ENCODE measurements around the gene PLB1.

Gene PLB1

GRCh38 chr2:28640260-28640907, 144.5 kb downstream of the PLB1 start:
- Histone ChIP-seq H3K27ac (ENCODE audit: low read depth, low read length, severe bottlenecking) (no peak overlapping the region), H3K4me3 (ENCODE audit: extremely low read depth, insufficient read depth, low read length, poor library complexity, severe bottlenecking) (no peak overlapping the region), H3K9me3 (ENCODE audit: control insufficient read depth, low read length) (no peaks in the 10 kb centered on the region), H3K36me3 (ENCODE audit: control insufficient read depth, insufficient read depth, low read length) (no peaks in the 10 kb centered on the region), H3K4me1 (ENCODE audit: control insufficient read depth, insufficient read depth, low read length, poor library complexity, severe bottlenecking) (peaks cover 6% of the 10 kb centered on the region)
- WGBS, 2 experiments (ENCODE audit: insufficient coverage in 2 of 2): 93 to 95% methylated on average over 11 to 13 of the region's 14 CpGs

- H3K4me1 ChIP-seq (ENCODE audit: control insufficient read depth, insufficient read depth, low read length, poor library complexity, severe bottlenecking): peaks cover 6% of the 10 kb centered on the region
- WGBS, 2 experiments (ENCODE audit: insufficient coverage in 2 of 2): 89 to 92% methylated on average over 7 to 9 of the region's 13 CpGs
- no peaks in the 10 kb centered on the region for H3K36me3 ChIP-seq (ENCODE audit: control insufficient read depth, insufficient read depth, low read length)
- no peak overlapping the region for H3K4me3 ChIP-seq (ENCODE audit: extremely low read depth, insufficient read depth, low read length, poor library complexity, severe bottlenecking)
- H3K9me3 ChIP-seq (ENCODE audit: control insufficient read depth, low read length): no peaks in the 10 kb centered on the region
- no peak overlapping the region for H3K27ac ChIP-seq (ENCODE audit: low read depth, low read length, severe bottlenecking)
These were observed 145.0 kb downstream of the PLB1 start for GRCh38 chr2:28640908-28641300.

GRCh38 chr2:28642796-28643195, 146.9 kb downstream of the PLB1 start:
- no peak overlapping the region for H3K27ac ChIP-seq (ENCODE audit: low read depth, low read length, severe bottlenecking)

GRCh38 chr2:28643327-28643726, 147.5 kb downstream of the PLB1 start:
- no peak overlapping the region for H3K4me3 ChIP-seq (ENCODE audit: extremely low read depth, insufficient read depth, low read length, poor library complexity, severe bottlenecking)
- H3K4me1 ChIP-seq (ENCODE audit: control insufficient read depth, insufficient read depth, low read length, poor library complexity, severe bottlenecking): peaks cover 6% of the 10 kb centered on the region
- WGBS, 2 experiments (ENCODE audit: insufficient coverage in 2 of 2): 100% methylated on average over 1 to 2 of the region's 6 CpGs
- H3K36me3 ChIP-seq (ENCODE audit: control insufficient read depth, insufficient read depth, low read length): no peaks in the 10 kb centered on the region
- no peak overlapping the region for H3K27ac ChIP-seq (ENCODE audit: low read depth, low read length, severe bottlenecking)
- no peaks in the 10 kb centered on the region for H3K9me3 ChIP-seq (ENCODE audit: control insufficient read depth, low read length)

More at GRCh38 chr2:28642796-28643195, 146.9 kb downstream of the PLB1 start:
- peaks cover 6% of the 10 kb centered on the region for H3K4me1 ChIP-seq (ENCODE audit: control insufficient read depth, insufficient read depth, low read length, poor library complexity, severe bottlenecking)
- H3K36me3 ChIP-seq (ENCODE audit: control insufficient read depth, insufficient read depth, low read length): no peaks in the 10 kb centered on the region
- no peaks in the 10 kb centered on the region for H3K9me3 ChIP-seq (ENCODE audit: control insufficient read depth, low read length)
- H3K4me3 ChIP-seq (ENCODE audit: extremely low read depth, insufficient read depth, low read length, poor library complexity, severe bottlenecking): no peak overlapping the region
- 97 to 100% methylated on average over 7 to 11 of the region's 13 CpGs for WGBS, 2 experiments (ENCODE audit: insufficient coverage in 2 of 2)

GRCh38 chr2:28643911-28644334, 148.1 kb downstream of the PLB1 start:
- WGBS, 2 experiments (ENCODE audit: insufficient coverage in 2 of 2): 77 to 86% methylated on average over 7 to 11 of the region's 11 CpGs
- H3K4me1 ChIP-seq (ENCODE audit: control insufficient read depth, insufficient read depth, low read length, poor library complexity, severe bottlenecking): peaks cover 6% of the 10 kb centered on the region
- H3K9me3 ChIP-seq (ENCODE audit: control insufficient read depth, low read length): no peaks in the 10 kb centered on the region
- H3K36me3 ChIP-seq (ENCODE audit: control insufficient read depth, insufficient read depth, low read length): no peaks in the 10 kb centered on the region
- no peak overlapping the region for H3K27ac ChIP-seq (ENCODE audit: low read depth, low read length, severe bottlenecking)
- no peak overlapping the region for H3K4me3 ChIP-seq (ENCODE audit: extremely low read depth, insufficient read depth, low read length, poor library complexity, severe bottlenecking)

GRCh38 chr2:28644760-28645159, 148.9 kb downstream of the PLB1 start:
- Histone ChIP-seq H3K4me1 (ENCODE audit: control insufficient read depth, insufficient read depth, low read length, poor library complexity, severe bottlenecking) (peaks cover 9% of the 10 kb centered on the region), H3K9me3 (ENCODE audit: control insufficient read depth, low read length) (no peaks in the 10 kb centered on the region), H3K27ac (ENCODE audit: low read depth, low read length, severe bottlenecking) (no peak overlapping the region), H3K36me3 (ENCODE audit: control insufficient read depth, insufficient read depth, low read length) (no peaks in the 10 kb centered on the region), H3K4me3 (ENCODE audit: extremely low read depth, insufficient read depth, low read length, poor library complexity, severe bottlenecking) (no peak overlapping the region)
- 100% methylated on average over 1 to 4 of the region's 7 CpGs for WGBS, 2 experiments (ENCODE audit: insufficient coverage in 2 of 2)

- Histone ChIP-seq H3K9me3 (ENCODE audit: control insufficient read depth, low read length) (no peaks in the 10 kb centered on the region), H3K4me3 (ENCODE audit: extremely low read depth, insufficient read depth, low read length, poor library complexity, severe bottlenecking) (no peak overlapping the region), H3K36me3 (ENCODE audit: control insufficient read depth, insufficient read depth, low read length) (no peaks in the 10 kb centered on the region), H3K4me1 (ENCODE audit: control insufficient read depth, insufficient read depth, low read length, poor library complexity, severe bottlenecking) (peaks cover 9% of the 10 kb centered on the region), H3K27ac (ENCODE audit: low read depth, low read length, severe bottlenecking) (no peak overlapping the region)
- WGBS, 2 experiments (ENCODE audit: insufficient coverage in 2 of 2): 100% methylated on average over 1 to 2 of the region's 2 CpGs
These were observed 149.7 kb downstream of the PLB1 start for GRCh38 chr2:28645553-28645952.

GRCh38 chr2:28647682-28648081, 151.8 kb downstream of the PLB1 start:
- H3K36me3 ChIP-seq (ENCODE audit: control insufficient read depth, insufficient read depth, low read length): no peaks in the 10 kb centered on the region
- peaks cover 9% of the 10 kb centered on the region for H3K4me1 ChIP-seq (ENCODE audit: control insufficient read depth, insufficient read depth, low read length, poor library complexity, severe bottlenecking)
- H3K4me3 ChIP-seq (ENCODE audit: extremely low read depth, insufficient read depth, low read length, poor library complexity, severe bottlenecking): no peak overlapping the region
- H3K27ac ChIP-seq (ENCODE audit: low read depth, low read length, severe bottlenecking): no peak overlapping the region
- no peaks in the 10 kb centered on the region for H3K9me3 ChIP-seq (ENCODE audit: control insufficient read depth, low read length)
- 88% methylated on average over 1 of the region's 4 CpGs; no CpG with 5 or more reads in 1 of the 2 experiments for WGBS, 2 experiments (ENCODE audit: insufficient coverage in 2 of 2)

GRCh38 chr2:28648147-28648546, 152.3 kb downstream of the PLB1 start:
- H3K36me3 ChIP-seq (ENCODE audit: control insufficient read depth, insufficient read depth, low read length): no peaks in the 10 kb centered on the region
- 100% methylated on average over 2 of the region's 3 CpGs for WGBS, 2 experiments (ENCODE audit: insufficient coverage in 2 of 2)
- no peaks in the 10 kb centered on the region for H3K9me3 ChIP-seq (ENCODE audit: control insufficient read depth, low read length)
- H3K27ac ChIP-seq (ENCODE audit: low read depth, low read length, severe bottlenecking): no peak overlapping the region
- no peak overlapping the region for H3K4me3 ChIP-seq (ENCODE audit: extremely low read depth, insufficient read depth, low read length, poor library complexity, severe bottlenecking)
- peaks cover 9% of the 10 kb centered on the region for H3K4me1 ChIP-seq (ENCODE audit: control insufficient read depth, insufficient read depth, low read length, poor library complexity, severe bottlenecking)

GRCh38 chr2:28648671-28649395, 153.0 kb downstream of the PLB1 start:
- Histone ChIP-seq H3K27ac (ENCODE audit: low read depth, low read length, severe bottlenecking) (no peak overlapping the region), H3K9me3 (ENCODE audit: control insufficient read depth, low read length) (no peaks in the 10 kb centered on the region), H3K4me1 (ENCODE audit: control insufficient read depth, insufficient read depth, low read length, poor library complexity, severe bottlenecking) (peaks cover 9% of the 10 kb centered on the region), H3K4me3 (ENCODE audit: extremely low read depth, insufficient read depth, low read length, poor library complexity, severe bottlenecking) (no peak overlapping the region), H3K36me3 (ENCODE audit: control insufficient read depth, insufficient read depth, low read length) (no peaks in the 10 kb centered on the region)
- 89 to 90% methylated on average over 1 to 3 of the region's 4 CpGs for WGBS, 2 experiments (ENCODE audit: insufficient coverage in 2 of 2)

All from mesodermal cell (in vitro differentiated cells).